Stimulated activated CD4-positive, alpha-beta T cell treated with anti-CD3 and anti-CD28 coated beads, TNF-alpha, amount 100 ng/mL, for 1 hour (primary cell): Measurements from ENCODE around the gene LRCOL1.

Source experiments
- DNase-seq, 3 donors: peaks; one replicate each; pipeline ENCODE4 v3.0.0-alpha.2; 2020; ENCODE audit warnings: low read depth in 3 of 3, low spot score in 1 of 3

The LRCOL1 gene

GRCh38 chr12:132583736-132584135, 26.6 kb downstream of the LRCOL1 start:
- DNase-seq, result no peak

- DNase-seq, result no peak
Observed at GRCh38 chr12:132583411-132583710, 27.0 kb downstream of the LRCOL1 start.

- no peak for DNase-seq
Observed at GRCh38 chr12:132582582-132583410, 27.6 kb downstream of the LRCOL1 start.

- DNase-seq, result no peak
Observed at GRCh38 chr12:132582058-132582420, 28.3 kb downstream of the LRCOL1 start.

- no peak for DNase-seq
Observed at GRCh38 chr12:132581348-132582057, 28.9 kb downstream of the LRCOL1 start.

GRCh38 chr12:132580701-132581292, 29.6 kb downstream of the LRCOL1 start:
- no peak for DNase-seq

GRCh38 chr12:132579744-132580143, 30.6 kb downstream of the LRCOL1 start:
- DNase-seq, result no peak

- no peak for DNase-seq
Observed at GRCh38 chr12:132578826-132579225, 31.6 kb downstream of the LRCOL1 start.

- DNase-seq, result no peak
Observed at GRCh38 chr12:132578118-132578517, 32.3 kb downstream of the LRCOL1 start.

GRCh38 chr12:132577191-132577920, 33.0 kb downstream of the LRCOL1 start:
- no peak for DNase-seq

GRCh38 chr12:132576701-132577100, 33.7 kb downstream of the LRCOL1 start:
- DNase-seq, result no peak

GRCh38 chr12:132575661-132576060, 34.7 kb downstream of the LRCOL1 start:
- DNase-seq, result no peak

GRCh38 chr12:132574271-132574996, 35.9 kb downstream of the LRCOL1 start:
- DNase-seq, result no peak

GRCh38 chr12:132572801-132573760, 37.3 kb downstream of the LRCOL1 start:
- no peak for DNase-seq

GRCh38 chr12:132572106-132572505, 38.3 kb downstream of the LRCOL1 start:
- DNase-seq, result no peak

- no peak for DNase-seq
Observed at GRCh38 chr12:132571598-132571997, 38.8 kb downstream of the LRCOL1 start.

GRCh38 chr12:132571051-132571450, 39.3 kb downstream of the LRCOL1 start:
- DNase-seq, result no peak

GRCh38 chr12:132570635-132571034, 39.7 kb downstream of the LRCOL1 start:
- no peak for DNase-seq

- no peak for DNase-seq
Observed at GRCh38 chr12:132569856-132570480, 40.4 kb downstream of the LRCOL1 start.
